SU-DHL-6 (cell line): ENCODE measurements around the gene LRRC71.

Experiments
- CTCF ChIP-seq: fragments of 200-600 bp; sonication (generic); IDR thresholded peaks from one replicate; pipeline ENCODE4 v1.5.1; 2017; ENCODE audit warnings: antibody characterized with exemption, mild to moderate bottlenecking, low read length, moderate library complexity; ENCODE audit not compliant: insufficient read depth, poor library complexity, severe bottlenecking
- EZH2phosphoT487 ChIP-seq: fragments of 200-600 bp; sonication (generic), shearing (Covaris generic); conservative IDR thresholded peaks from 2 replicates; pipeline ENCODE4 v1.6.1; 2018; ENCODE audit warnings: mild to moderate bottlenecking, antibody characterized with exemption, low read length, moderate library complexity, mixed read lengths

- TF ChIP-seq CTCF: no peak
- no peak for TF ChIP-seq EZH2phosphoT487
Observed at GRCh38 chr1:156895455-156895812, 25.0 kb upstream of the LRRC71 start.
